GM21737 (cell line): ENCODE data around the gene ADD2.

Source experiments
- ATAC-seq: cut with Tn5 transposase; IDR thresholded peaks from one replicate; pipeline ENCODE4 v1.9.1; 2021; ENCODE audit warnings: mild to moderate bottlenecking, moderate library complexity; ENCODE audit not compliant: unreplicated experiment

ADD2 gene

DNA sequence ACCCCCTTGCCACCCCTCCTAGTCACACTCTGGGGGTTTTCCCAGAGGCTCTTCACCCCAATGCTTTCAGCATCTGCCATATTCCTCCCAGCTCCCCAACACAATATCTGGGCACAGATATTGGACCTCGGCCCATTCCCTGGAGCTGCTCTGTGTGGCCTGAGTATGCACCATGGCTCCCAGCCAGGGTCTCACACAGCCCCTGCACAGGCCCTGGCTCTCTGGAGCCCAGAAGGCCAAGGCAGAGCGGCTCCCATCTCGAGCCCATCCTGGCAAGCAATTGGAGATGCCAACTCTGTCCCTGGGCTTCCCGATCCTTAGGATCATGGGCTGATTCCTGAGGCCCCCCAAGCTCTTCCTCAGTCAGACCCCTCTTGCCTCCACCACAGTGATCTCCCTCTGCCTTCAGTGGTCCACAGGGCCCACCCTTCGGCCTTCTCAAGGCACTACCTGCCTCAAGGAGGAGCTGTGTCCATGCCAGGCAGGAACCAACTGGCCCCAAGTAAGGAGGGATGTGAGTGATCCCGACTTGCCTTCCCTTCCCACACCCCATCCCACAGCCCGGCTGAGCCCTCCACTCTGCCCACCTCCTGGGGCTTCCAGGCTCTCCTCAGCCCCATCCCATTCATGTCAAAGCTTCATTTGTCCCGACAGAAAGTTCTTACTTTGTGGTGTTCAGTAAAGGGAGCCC lies 62.7 kb downstream of the ADD2 start:
- no peak for ATAC-seq

DNA sequence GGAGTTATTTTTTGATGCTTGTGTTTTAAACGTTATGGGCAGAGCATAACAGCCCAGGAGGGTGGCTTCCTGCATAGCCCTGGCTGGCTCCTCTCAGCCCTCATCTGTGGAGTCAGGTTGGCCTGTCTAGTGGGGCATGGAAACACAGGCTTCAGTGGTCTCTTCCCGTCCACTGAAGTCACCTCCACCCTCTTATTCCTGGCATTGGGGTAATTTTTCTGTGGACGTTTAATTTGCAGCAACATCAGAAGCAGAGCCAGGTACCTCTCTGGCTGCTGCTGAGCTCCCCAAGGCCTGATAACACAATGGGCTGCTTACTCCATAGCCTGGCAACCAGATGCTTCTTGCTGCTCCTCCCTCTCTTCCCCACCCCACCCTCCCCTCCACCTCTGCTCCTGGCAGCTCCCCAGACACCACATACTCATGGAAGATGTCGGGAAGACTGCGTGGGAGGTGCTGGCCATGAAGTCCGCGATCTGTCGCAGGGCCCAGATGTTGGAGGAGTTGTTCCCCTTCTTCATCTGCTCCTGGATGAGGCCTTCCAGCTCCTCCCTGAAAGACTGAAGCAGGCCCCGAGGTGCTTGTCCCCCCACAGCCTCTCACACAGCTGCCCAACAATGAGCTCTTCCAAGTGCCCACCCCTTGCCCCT lies 64.0 kb downstream of the ADD2 start:
- no peak for ATAC-seq

DNA sequence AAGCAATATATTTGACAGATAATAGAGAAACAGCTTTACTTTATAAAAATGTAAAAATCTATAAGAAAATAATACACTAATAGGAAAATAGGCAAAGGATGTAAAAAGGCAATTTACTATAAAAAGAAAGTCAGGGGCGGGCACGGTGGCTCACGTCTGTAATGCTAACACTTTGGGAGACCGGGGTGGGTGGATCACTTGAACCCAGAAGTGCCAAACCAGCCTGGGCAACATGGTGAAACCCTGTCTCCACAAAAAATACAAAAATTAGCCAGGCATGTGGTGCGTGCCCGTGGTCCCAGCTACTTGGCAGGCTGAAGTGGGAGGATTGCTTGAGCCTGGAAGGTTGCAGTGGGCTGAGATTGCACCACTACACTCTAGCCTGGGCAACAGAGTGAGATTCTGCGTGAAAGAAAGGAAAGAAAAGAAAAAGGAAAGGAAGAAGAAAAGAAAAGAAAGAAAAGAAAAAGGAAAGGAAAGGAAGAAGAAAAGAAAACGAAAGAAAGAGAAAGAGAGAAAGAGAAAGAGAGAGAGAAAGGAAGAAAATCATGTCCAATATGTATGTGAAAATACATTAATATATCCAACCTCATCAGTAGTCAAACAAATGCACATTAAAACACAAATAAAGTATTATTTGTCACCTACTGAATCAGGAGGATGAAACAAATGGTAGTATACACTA lies 65.1 kb downstream of the ADD2 start:
- ATAC-seq, result no peak

DNA sequence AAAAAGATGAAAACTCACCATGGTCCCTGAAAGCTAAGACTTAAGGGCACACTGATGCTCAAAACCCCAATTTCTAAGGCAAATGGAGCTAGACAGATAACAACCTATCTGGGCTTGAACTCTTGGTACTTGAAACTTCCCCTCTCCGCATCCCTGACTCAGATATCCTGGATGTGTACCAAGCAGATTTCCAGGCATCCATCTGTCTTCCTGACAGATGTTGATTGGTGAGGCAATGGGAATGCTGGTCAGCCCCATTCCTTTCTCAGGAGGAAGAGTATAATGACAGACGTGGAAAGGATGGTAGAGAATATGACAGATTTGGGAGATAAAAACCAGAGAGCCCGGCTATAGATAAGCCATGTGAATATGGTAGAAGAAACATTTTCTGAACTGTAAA lies 69.2 kb downstream of the ADD2 start:
- ATAC-seq, result no peak

DNA sequence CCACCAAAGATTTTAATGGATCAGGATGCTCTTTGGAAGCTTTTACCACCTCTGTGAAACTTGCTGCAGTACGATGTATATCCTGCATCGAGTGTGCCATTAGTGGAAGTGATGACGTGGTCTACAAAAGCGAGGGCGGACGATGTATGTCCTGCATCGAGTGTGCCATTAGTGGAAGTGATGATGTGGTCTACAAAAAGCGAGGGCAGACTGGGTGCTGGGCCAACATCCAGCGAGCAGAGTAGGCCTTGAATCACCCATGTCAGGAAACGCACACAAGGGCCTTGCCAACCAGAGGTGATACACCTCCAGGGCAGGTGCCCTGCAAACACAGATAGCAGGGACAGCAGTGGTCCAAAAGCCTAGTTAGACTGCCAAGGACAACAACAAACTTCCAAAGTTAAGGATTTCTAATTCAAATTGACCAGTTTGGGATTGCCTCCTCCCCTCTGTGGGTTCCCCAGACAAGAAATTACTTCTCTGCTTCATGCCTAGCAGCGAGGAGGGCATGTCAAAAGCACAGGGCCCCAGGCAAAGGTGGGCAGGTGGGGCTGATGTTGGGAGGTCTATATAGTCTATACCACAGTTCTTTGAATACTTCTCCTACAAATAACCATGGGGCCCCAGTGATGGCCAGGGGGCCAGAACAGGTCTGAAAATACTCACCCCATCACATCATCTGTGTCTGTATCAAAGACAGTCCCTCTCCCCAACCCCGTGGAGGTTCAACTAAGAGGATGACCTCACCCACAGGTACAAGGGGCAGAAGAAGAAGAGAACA lies 70.2 kb downstream of the ADD2 start:
- ATAC-seq, result no peak

DNA sequence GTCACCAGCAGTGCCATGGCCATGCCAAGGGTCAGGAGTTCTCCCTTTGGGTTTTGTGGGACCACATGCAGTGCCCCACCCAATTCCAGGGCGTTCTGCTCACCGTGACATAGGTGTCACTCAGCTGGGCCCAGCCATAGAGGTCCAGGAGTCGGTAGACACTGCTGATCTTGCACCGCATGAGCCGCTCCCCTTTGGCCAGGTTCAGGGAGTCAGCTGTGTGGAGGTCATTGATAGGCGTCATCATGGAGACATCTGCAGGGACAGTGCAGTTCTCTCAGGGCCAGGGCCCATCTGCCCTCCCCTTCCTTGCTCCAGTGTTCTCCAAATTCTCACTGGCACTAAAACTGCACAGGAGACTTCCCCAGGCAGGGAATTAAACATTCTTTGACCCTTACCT lies 71.9 kb downstream of the ADD2 start:
- ATAC-seq, result no peak

DNA sequence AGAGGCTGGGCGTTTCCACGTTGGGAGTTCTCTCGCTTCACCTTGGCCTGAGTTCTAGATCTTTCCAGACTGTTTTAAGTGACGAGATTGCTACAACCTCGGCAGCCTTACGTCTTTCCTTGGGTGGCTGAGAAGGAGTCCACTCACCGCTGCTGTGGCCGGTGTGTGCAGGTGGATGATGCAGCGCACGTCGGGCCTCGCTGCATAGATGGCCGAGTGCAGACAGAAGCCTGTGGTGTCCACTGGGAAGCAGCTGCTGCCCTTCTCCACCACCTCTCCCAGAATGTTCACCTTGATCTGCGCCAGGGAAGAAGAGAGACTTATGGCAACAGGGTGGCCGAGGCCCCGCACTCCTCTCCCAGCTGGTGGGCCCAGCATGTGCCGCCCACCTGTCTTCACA lies 75.7 kb downstream of the ADD2 start:
- no peak for ATAC-seq

DNA sequence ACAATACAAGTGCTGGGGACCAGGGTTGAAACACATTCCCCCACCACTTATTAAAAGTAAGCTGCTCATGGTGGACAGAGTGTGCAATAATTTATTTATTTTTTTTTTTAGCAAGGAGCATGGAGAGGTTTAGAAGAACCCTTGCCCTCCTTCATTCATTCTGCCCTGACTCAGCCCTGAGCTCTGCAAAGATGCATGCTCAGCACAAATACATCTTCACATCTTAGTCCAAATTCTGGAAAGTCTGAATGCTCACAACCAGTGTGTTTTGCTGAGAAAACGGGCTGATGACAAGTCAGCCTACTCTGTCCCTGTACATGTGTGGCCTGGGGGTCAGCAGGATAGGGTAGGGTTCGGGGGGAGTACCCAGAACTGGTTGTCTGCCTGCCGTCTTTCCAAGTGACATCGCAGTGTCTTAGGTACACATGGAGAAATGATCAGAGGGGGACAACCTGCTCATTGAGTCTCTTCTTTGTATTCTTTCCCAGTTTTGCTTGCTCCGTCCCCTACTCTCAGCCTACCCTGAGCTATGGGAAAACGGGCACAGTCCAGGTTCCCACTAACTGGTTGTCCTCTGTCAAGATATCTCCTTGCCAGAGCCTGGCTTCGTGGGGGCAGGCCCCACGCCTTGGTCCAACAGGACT lies 76.4 kb downstream of the ADD2 start:
- no peak for ATAC-seq

DNA sequence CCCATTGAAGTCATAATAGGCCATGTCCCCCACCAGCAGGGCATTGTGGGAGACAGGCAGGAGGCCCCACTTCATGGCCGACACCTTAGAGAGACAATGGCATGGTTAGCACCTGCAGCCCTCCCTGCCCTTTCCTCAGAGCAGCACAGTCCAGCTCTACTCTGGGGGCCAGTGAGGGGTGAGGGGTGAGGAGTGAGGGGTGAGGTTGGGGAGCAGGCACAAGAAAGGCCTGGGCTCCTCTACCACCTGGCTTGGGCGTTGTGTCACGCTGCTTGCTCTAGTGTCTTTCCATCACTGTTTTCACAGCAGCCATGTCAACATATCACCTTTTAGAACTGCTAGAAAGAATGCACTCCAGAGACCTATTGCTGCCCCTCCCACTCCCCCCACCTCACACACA lies 77.2 kb downstream of the ADD2 start:
- ATAC-seq, result no peak

DNA sequence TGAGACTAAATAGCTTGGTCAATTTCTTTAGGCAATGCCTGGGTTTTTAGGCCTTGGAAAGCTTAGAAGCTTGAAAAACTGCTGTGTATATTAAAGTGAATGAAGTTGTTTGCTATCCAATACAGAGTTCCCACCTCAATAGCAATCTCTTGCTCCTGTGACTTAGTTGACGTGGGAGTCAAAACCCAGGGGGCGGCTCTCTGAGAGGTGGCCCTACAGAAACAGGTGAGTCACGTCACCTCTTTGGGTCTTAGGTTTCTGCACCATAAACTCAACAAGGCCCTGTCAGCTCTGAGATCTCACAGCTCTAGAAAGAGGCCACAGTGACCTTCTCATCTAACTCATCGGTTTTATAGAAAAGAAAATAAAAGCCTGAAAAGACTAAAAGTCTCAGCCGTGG lies 79.6 kb downstream of the ADD2 start:
- ATAC-seq, result no peak

DNA sequence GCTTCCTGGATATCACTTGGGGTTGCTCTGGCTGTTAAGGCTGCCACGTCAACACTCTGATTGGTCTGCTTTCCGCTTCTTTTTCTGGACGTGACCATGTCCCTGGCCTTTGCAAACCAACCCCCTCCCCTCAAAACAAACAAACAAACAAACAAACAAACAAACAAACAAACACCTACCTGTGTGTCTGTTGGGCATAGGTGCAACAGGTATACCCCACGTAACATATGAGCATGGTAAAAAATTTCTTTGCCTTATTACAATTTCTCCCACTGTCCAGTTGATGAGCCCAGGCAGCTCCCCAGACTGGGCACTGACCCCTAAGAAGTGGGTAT lies 80.6 kb downstream of the ADD2 start:
- no peak for ATAC-seq

DNA sequence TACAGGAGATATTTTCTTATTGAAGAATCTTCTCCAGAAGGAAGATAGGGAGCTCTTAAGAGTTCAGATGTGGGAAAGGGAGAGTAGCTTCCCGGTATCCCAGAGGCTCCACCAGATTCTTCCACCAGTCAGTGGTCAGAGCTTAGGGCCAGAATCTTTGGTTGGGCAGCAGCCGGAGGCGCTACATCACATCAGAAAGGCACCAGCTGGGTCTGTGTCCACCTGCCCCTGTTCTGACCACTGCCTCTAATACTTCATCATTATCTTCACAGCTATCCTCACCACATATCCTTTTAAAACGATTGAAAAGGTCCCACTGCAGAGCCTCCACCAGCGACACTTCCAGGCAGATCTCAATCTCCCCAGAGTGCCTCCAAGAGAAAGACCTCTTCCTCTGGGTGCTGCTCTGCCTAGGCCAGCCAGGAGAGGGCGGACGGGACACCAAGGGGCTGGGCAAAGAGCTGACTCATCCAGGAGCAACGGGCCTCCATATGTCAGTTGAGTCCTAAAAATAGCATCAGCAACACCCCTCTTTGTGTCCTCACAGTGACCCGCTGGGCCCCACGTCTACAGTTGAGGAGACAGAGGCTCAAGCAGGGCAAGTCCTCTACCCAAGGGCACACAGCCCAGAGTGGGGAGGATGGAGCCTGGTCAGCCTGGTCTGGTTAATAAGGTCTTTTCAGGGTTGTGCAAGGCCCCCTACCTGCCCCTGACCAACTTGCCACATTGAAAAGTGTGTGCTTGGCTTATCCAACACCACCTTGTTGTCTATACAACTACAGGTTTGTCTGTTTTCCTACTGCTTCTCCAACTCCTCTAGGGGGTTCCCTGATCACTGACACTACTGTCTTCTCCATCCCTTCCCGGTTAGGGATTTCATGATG lies 81.2 kb downstream of the ADD2 start:
- no peak for ATAC-seq

DNA sequence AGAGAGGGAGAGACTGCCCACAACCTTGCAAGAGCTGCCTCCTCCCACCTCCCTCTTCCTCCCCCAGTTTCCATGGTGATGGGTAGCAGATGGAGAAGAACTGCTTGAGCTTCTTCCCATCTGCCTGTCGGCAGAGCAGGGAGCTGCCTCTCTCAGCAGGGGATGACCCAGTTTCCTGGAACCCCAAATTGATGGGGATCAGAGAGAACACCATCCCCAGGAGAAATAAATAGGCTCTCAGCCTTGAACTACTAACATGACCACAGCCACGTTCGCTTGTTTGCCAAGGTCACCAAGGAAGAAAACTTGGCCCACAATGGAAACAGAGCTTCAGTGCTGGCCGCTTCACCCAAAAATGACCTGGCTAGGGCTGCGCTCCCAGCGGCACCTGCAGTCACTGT lies 82.2 kb downstream of the ADD2 start:
- ATAC-seq, result no peak

DNA sequence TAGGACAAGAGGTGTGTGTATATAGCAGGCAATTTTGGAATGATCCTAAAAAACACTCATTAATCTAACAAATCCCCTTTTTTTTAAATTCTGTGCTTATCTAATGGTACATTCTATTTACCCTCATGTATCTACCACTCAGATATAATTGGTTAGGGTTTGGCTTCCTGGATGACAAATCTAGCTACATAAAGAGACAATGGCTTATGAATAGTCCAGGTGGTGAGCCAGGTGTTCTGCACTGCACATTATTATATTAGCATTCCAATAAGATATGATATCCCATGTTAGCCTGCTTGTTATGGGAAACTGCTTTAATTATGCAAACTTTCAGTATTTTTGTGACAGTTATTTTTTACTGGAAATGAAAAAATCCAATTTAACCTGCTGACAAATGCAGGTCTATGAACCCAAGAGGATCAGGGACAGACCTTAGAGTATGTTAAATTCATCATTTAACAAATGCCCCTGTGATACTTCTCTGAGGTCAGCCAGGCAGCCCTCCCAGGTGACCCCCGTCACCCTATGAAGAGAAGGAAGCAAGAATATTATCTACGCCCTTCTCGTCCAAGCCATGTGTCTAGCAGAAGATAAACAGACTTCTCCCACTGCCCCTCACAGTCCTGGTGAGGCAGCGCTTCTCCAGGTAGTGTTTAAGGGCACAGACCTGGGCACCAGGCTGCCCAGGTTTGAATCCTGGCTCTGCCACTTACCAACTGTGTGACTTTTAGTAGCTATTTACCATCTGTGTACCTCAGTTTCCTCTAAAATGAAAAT lies 83.0 kb downstream of the ADD2 start:
- ATAC-seq, result no peak

DNA sequence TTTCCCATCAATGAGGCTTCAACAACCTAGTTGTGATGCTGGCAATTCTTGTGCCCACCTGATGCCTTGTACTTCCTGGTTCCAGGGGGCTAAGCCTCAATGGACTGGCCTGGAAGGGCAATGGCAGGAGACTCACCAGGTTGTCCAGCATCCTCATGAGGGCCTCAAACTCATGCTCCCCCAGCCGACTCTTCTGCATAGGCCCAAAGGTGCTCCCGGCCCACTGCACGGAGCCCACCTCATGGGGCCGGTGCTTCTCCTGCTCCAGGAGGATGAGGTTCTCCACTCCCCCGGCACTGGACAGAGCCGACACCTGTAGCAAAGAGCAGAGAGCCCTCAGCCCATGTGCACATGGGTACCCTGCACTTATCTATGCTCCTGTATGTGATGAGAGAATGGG lies 84.5 kb downstream of the ADD2 start:
- no peak for ATAC-seq

DNA sequence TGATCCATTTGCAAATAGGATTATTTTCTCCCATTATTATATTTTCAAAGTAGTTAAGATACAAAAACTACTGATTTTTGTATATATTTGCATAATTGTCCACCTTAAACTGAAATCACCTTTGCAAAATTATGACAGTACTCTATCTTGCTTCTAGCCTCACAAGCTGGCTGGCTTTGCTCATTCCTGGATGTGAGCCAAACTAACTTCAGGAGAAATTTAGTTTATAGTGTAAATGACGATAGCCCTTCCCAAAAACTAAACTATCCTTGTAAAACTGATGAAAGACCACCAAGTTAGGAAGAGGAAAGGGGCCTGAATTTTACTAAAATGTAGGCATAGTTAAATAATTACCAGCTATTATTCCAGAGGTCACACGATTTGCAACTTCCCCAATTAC lies 87.3 kb downstream of the ADD2 start:
- ATAC-seq, result no peak

DNA sequence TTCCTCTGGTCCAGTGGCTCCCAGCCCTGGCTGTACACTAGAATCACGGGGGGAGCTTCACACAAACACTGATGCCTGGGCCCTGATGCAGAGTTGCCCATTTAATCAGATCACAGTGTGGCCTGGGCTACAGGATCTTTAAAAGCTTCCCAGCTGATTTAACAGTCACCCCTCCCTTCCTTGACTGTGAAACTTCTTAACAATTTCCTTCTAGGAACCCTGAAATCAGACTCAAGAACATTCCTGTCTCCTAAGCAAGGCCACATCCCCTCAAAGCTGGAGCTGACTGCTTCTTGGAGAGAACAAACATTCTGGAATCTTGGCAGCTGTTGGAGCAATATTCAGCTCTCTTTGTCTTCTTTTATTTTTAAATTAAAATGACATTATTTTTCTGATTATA lies 88.7 kb downstream of the ADD2 start:
- ATAC-seq, result no peak

DNA sequence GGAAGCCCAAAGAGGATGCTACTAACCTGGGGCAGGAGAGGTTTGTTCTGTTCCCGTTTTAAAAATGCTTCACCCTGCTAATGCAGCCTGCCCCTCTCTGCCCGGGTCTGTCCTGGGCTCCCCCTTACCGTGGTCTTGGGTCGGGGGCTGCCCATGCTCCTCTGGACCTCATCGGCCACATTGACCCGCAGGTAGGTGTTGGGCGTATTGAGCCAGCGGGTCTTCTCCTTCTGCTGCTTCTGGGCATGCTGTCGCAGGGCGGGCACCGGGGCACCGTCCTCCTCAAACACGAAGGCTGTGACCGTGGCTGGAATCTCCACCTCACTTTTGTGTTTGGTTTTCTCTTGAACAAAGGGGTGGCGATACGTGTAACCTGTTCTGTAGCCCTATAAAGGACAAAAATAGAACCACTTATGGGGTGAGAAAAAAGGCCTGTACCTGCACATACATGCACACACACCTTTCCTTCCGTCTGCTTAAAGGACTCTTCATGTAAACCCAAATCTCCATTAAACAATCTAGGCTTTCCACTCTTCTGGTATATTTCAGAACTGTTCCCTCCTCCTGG lies 89.3 kb downstream of the ADD2 start:
- no peak for ATAC-seq
